ENCODE measurements around the gene NLRC5. TPM values are rescaled to one million over a fixed set of nuclear protein-coding genes. Genes with fewer than 3 reads are reported as not detected.
"Not testable (repeated sequence)": the region's sequence is repeated elsewhere in the genome, so short reads cannot be mapped to it uniquely, and the experiment has no call there.

NLRC5 gene
- total RNA-seq, 2 donors from 2014 or later = 0.64 to 0.97 TPM

- Histone ChIP-seq H3K4me1 (ENCODE audit: control insufficient read depth, insufficient read depth, low read length) (no peaks in the 10 kb centered on the region), H3K27me3 (ENCODE audit: control insufficient read depth, insufficient read depth, low read length, poor library complexity, severe bottlenecking) (peaks cover 32% of the 10 kb centered on the region), H3K36me3 (ENCODE audit: control insufficient read depth, insufficient read depth, low read length) (no peaks in the 10 kb centered on the region), H3K27ac (ENCODE audit: low read depth, low read length) (no peak overlapping the region), H3K9me3 (ENCODE audit: control insufficient read depth, low read length) (no peaks in the 10 kb centered on the region), H3K9ac (ENCODE audit: extremely low read depth, low read length, poor library complexity, severe bottlenecking) (no peak overlapping the region), H3K4me3 (ENCODE audit: low read length) (no peak overlapping the region)
- Mint-ChIP-seq H3K27me3 (ENCODE audit: insufficient read depth) (peaks cover 42% of the 10 kb centered on the region), H3K4me3 (no peak overlapping the region), H3K36me3 (ENCODE audit: low read depth) (no peaks in the 10 kb centered on the region), H3K4me1 (peaks cover 6% of the 10 kb centered on the region), H3K9me3 (no peaks in the 10 kb centered on the region), H3K27ac (no peak overlapping the region)
- 58 to 83% methylated on average over 2 to 7 of the region's 7 CpGs for WGBS, 2 experiments (ENCODE audit: insufficient coverage in 1 of 2, insufficient read length in 1 of 2)
- TF ChIP-seq CTCF (conservative IDR thresholded peaks at IDR 0.05) = no peak
- peak; percentile 58 for DNase-seq
Observed at GRCh38 chr16:56985288-56985961, 3.9 kb upstream of the NLRC5 start.

GRCh38 chr16:56985962-56986360, 3.4 kb upstream of the NLRC5 start:
- Histone ChIP-seq H3K27ac (ENCODE audit: low read depth, low read length) (no peak overlapping the region), H3K36me3 (ENCODE audit: control insufficient read depth, insufficient read depth, low read length) (no peaks in the 10 kb centered on the region), H3K27me3 (ENCODE audit: control insufficient read depth, insufficient read depth, low read length, poor library complexity, severe bottlenecking) (peaks cover 37% of the 10 kb centered on the region), H3K4me3 (ENCODE audit: low read length) (no peak overlapping the region), H3K9me3 (ENCODE audit: control insufficient read depth, low read length) (no peaks in the 10 kb centered on the region), H3K4me1 (ENCODE audit: control insufficient read depth, insufficient read depth, low read length) (no peaks in the 10 kb centered on the region), H3K9ac (ENCODE audit: extremely low read depth, low read length, poor library complexity, severe bottlenecking) (no peak overlapping the region)
- WGBS, 2 experiments (ENCODE audit: insufficient coverage in 1 of 2, insufficient read length in 1 of 2) = 91 to 100% methylated on average over 1 to 2 of the region's 2 CpGs
- no peaks in the 10 kb centered on the region for H3K36me3 Mint-ChIP-seq (ENCODE audit: low read depth)
- H3K27me3 Mint-ChIP-seq (ENCODE audit: insufficient read depth) = peaks cover 48% of the 10 kb centered on the region
- no peak for TF ChIP-seq CTCF (conservative IDR thresholded peaks at IDR 0.05)
- no peak overlapping the region for H3K4me3 Mint-ChIP-seq
- no peaks in the 10 kb centered on the region for H3K9me3 Mint-ChIP-seq
- no peak overlapping the region for H3K27ac Mint-ChIP-seq
- no peak for DNase-seq
- H3K4me1 Mint-ChIP-seq = peaks cover 6% of the 10 kb centered on the region

DNA sequence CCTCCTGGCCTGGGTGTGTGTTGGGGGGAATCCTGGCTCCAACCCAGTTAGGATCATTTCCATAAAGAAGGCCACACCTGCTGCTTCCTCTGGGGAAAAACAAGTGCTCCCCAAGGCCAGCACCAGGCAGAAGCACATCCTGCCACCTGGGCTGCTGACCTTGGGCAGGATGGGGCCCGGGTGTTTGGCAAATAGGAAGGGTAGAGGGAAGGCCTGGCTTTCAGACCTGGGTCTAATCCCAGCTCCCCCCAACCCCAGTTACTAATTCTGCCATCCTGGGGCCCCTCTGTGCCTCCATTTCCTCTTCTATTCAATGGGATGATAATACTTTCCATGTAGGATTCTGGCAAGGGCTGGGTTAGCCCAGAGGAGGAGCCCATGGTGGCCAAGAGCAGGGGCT, 3.0 kb upstream of the NLRC5 start:
- Histone ChIP-seq H3K9ac (ENCODE audit: extremely low read depth, low read length, poor library complexity, severe bottlenecking) (no peak overlapping the region), H3K27ac (ENCODE audit: low read depth, low read length) (no peak overlapping the region), H3K4me3 (ENCODE audit: low read length) (no peak overlapping the region), H3K4me1 (ENCODE audit: control insufficient read depth, insufficient read depth, low read length) (no peaks in the 10 kb centered on the region), H3K36me3 (ENCODE audit: control insufficient read depth, insufficient read depth, low read length) (no peaks in the 10 kb centered on the region), H3K27me3 (ENCODE audit: control insufficient read depth, insufficient read depth, low read length, poor library complexity, severe bottlenecking) (peaks cover 41% of the 10 kb centered on the region), H3K9me3 (ENCODE audit: control insufficient read depth, low read length) (no peaks in the 10 kb centered on the region)
- Mint-ChIP-seq H3K27ac (no peak overlapping the region), H3K4me3 (no peak overlapping the region), H3K4me1 (peaks cover 6% of the 10 kb centered on the region), H3K9me3 (no peaks in the 10 kb centered on the region), H3K36me3 (ENCODE audit: low read depth) (no peaks in the 10 kb centered on the region), H3K27me3 (ENCODE audit: insufficient read depth) (peaks cover 52% of the 10 kb centered on the region)
- 85% methylated on average over 1 of the region's 1 CpG; no CpG with 5 or more reads in 1 of the 2 experiments for WGBS, 2 experiments (ENCODE audit: insufficient coverage in 1 of 2, insufficient read length in 1 of 2)
- no peak for DNase-seq
- TF ChIP-seq CTCF (conservative IDR thresholded peaks at IDR 0.05) = no peak

DNA sequence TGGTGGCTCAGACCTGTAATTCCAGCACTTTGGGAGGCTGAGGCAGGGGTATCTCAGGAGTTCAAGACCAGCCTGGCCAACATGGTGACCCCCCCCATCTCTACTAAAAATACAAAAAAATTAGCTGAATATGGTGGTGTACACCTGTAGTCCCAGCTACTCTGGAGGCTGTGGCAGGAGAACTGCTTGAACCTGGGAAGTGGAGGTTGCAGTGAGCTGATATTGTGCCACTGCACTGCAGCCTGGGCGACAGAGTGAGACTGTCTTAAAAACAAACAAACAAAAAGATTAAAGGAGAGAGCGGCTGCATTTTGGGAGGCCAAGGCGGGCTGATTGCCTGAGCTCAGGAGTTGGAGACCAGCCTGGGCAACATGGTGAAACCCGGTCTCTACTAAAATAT, 2.4 kb upstream of the NLRC5 start:
- H3K27ac Mint-ChIP-seq; H3K9me3 ChIP-seq (ENCODE audit: control insufficient read depth, low read length); H3K4me3 Mint-ChIP-seq; H3K9me3 Mint-ChIP-seq; H3K36me3 Mint-ChIP-seq (ENCODE audit: low read depth); H3K4me3 ChIP-seq (ENCODE audit: low read length); H3K27ac ChIP-seq (ENCODE audit: low read depth, low read length); H3K4me1 ChIP-seq (ENCODE audit: control insufficient read depth, insufficient read depth, low read length); H3K36me3 ChIP-seq (ENCODE audit: control insufficient read depth, insufficient read depth, low read length); H3K9ac ChIP-seq (ENCODE audit: extremely low read depth, low read length, poor library complexity, severe bottlenecking); DNase-seq; H3K4me1 Mint-ChIP-seq: not testable (repeated sequence)
- H3K27me3 Mint-ChIP-seq (ENCODE audit: insufficient read depth) = peaks cover 57% of the 10 kb centered on the region
- WGBS, 2 experiments (ENCODE audit: insufficient coverage in 1 of 2, insufficient read length in 1 of 2) = 90 to 91% methylated on average over 2 to 4 of the region's 4 CpGs
- H3K27me3 ChIP-seq (ENCODE audit: control insufficient read depth, insufficient read depth, low read length, poor library complexity, severe bottlenecking) = peaks cover 42% of the 10 kb centered on the region

Measured in endodermal cell (in vitro differentiated cells).